SK-N-SH treated with all-trans-retinoic acid at 6 μM for 48 hours (cell line): ENCODE results near the gene ESYT3.
"Not testable (repeated sequence)": the region's sequence is repeated elsewhere in the genome, so short reads cannot be mapped to it uniquely, and the experiment has no call there.

Source experiments
- ATAC-seq: fragments of 200-7000 bp; cut with Tn5 transposase; 3 replicates; pipeline ENCODE4 v1.9.1; 2020; ENCODE audit warnings: mild to moderate bottlenecking, moderate library complexity
- ARNTL ChIP-seq: fragments of 450-650 bp; formaldehyde crosslinking; IDR thresholded peaks from 2 replicates; pipeline ENCODE4 v1.5.0; 2020; ENCODE audit warnings: low read depth, mild to moderate bottlenecking, moderate library complexity, borderline replicate concordance
- BACH2 ChIP-seq: fragments of 250-450 bp; sonication (Bioruptor Pico); IDR thresholded peaks from 2 replicates; pipeline ENCODE4 v1.9.0; 2021; ENCODE audit warnings: mild to moderate bottlenecking, borderline replicate concordance
- CSDC2 ChIP-seq: fragments of 250-450 bp; sonication (Bioruptor Pico); IDR thresholded peaks from 2 replicates; pipeline ENCODE4 v1.5.0; 2020; ENCODE audit warnings: mild to moderate bottlenecking, moderate library complexity
- ESRRG ChIP-seq: fragments of 250-450 bp; sonication (Bioruptor Pico); IDR thresholded peaks from 2 replicates; pipeline ENCODE4 v1.6.1; 2021; ENCODE audit warnings: mild to moderate bottlenecking
- PPARA ChIP-seq: fragments of 250-450 bp; sonication (Bioruptor Pico); IDR thresholded peaks from 2 replicates; pipeline ENCODE4 v1.5.0; 2020; ENCODE audit warnings: mild to moderate bottlenecking, borderline replicate concordance
- RARB ChIP-seq: fragments of 250-450 bp; sonication (Bioruptor Pico); IDR thresholded peaks from 2 replicates; pipeline ENCODE4 v1.8.0; 2021; ENCODE audit warnings: mild to moderate bottlenecking, moderate library complexity
- SNAI2 ChIP-seq: fragments of 250-450 bp; sonication (Bioruptor Pico); IDR thresholded peaks from 2 replicates; pipeline ENCODE4 v1.5.0; 2020; ENCODE audit warnings: mild to moderate bottlenecking, moderate library complexity
- TCF4 ChIP-seq: fragments of 250-450 bp; sonication (Bioruptor Pico); IDR thresholded peaks from 2 replicates; pipeline ENCODE4 v1.8.0; 2021; ENCODE audit warnings: mild to moderate bottlenecking, moderate library complexity, borderline replicate concordance
- TOX ChIP-seq: fragments of 250-450 bp; sonication (Bioruptor Pico); IDR thresholded peaks from 2 replicates; pipeline ENCODE4 v1.8.0; 2021; ENCODE audit warnings: mild to moderate bottlenecking, moderate library complexity, borderline replicate concordance
- ZC3H10 ChIP-seq: fragments of 250-450 bp; sonication (Bioruptor Pico); IDR thresholded peaks from 2 replicates; pipeline ENCODE4 v1.5.1; 2021; ENCODE audit warnings: mild to moderate bottlenecking, moderate library complexity
- ZFP3 ChIP-seq: fragments of 250-450 bp; sonication (Bioruptor Pico); IDR thresholded peaks from 2 replicates; pipeline ENCODE4 v1.5.0; 2020; ENCODE audit warnings: mild to moderate bottlenecking, moderate library complexity
- ZFP30 ChIP-seq: fragments of 450-650 bp; formaldehyde crosslinking; IDR thresholded peaks from 2 replicates; pipeline ENCODE4 v1.5.0; 2022; ENCODE audit warnings: mild to moderate bottlenecking, moderate library complexity
- ZNF70 ChIP-seq: fragments of 450-650 bp; formaldehyde crosslinking; IDR thresholded peaks from 2 replicates; pipeline ENCODE4 v1.5.0; 2020; ENCODE audit warnings: mild to moderate bottlenecking, moderate library complexity
- ZNF8 ChIP-seq: fragments of 450-650 bp; formaldehyde crosslinking; IDR thresholded peaks from 2 replicates; pipeline ENCODE4 v1.5.0; 2020; ENCODE audit warnings: mild to moderate bottlenecking, moderate library complexity
- TF ChIP-seq, protein P1 (sequence below): fragments of 250-450 bp; sonication (Bioruptor Pico); IDR thresholded peaks from 2 replicates; pipeline ENCODE4 v1.5.1; 2020; ENCODE audit warnings: low read depth, mild to moderate bottlenecking, moderate library complexity
- TF ChIP-seq, protein P2 (sequence below): fragments of 250-450 bp; sonication (Bioruptor Pico); IDR thresholded peaks from 2 replicates; pipeline ENCODE4 v1.5.0; 2020; ENCODE audit warnings: mild to moderate bottlenecking, moderate library complexity
- TF ChIP-seq, protein P3 (sequence below): fragments of 250-450 bp; sonication (Bioruptor Pico); IDR thresholded peaks from 2 replicates; pipeline ENCODE4 v1.8.0; 2020; ENCODE audit warnings: mild to moderate bottlenecking, moderate library complexity, borderline replicate concordance
- TF ChIP-seq, protein P4 (sequence below): fragments of 250-450 bp; sonication (Bioruptor Pico); IDR thresholded peaks from 2 replicates; pipeline ENCODE4 v1.5.1; 2021; ENCODE audit warnings: mild to moderate bottlenecking, moderate library complexity

The ESYT3 gene

DNA sequence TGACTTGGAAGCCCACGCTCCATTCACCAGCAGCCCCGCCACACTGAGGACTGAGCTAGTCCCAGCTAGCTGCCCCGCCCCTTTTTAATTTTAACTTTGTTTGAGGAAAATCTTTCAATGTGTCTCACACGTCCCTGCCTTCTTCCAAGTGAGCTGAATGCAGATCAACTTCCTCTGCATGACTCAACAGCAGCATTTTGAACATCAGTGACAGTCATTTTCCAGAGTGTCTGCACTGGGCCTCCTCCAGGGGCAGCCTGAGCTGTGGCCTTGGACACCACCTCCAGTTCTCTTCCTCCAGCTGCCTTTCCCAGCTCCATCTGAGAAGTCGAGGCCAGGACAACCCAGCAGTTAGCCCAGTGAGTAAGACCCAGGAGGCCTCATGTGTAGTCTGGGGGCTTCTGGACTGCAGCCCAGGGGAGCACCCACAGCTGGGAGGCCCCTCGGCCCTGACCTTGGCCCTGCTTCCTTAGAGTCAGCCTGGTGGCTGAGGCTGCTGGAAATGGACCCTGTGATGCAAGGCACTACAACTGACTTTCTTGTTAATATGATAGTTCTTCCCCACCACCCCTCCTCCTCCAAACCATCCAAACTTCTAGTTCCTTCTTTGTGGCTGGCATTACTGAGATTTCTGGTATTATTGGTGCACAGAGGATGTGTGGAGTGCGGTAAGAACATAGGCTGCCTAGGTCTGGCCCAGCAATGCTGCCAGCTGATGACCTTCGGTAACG lies 21.4 kb upstream of the ESYT3 start:
- no peak for ATAC-seq
- no peak for TF ChIP-seq ZNF8
- no peak for TF ChIP-seq ESRRG (CRISPR knock-in tag)
- no peak for TF ChIP-seq ZC3H10 (CRISPR knock-in tag)
- TF ChIP-seq CSDC2 (CRISPR knock-in tag) = no peak
- TF ChIP-seq TCF4 (CRISPR knock-in tag) = no peak
- TF ChIP-seq BACH2 (CRISPR knock-in tag) = no peak
- TF ChIP-seq, protein P1, sequence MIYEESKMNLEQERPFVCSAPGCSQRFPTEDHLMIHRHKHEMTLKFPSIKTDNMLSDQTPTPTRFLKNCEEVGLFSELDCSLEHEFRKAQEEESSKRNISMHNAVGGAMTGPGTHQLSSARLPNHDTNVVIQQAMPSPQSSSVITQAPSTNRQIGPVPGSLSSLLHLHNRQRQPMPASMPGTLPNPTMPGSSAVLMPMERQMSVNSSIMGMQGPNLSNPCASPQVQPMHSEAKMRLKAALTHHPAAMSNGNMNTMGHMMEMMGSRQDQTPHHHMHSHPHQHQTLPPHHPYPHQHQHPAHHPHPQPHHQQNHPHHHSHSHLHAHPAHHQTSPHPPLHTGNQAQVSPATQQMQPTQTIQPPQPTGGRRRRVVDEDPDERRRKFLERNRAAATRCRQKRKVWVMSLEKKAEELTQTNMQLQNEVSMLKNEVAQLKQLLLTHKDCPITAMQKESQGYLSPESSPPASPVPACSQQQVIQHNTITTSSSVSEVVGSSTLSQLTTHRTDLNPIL (CRISPR knock-in tag) = no peak
- TF ChIP-seq TOX (CRISPR knock-in tag) = no peak
- TF ChIP-seq, protein P2, sequence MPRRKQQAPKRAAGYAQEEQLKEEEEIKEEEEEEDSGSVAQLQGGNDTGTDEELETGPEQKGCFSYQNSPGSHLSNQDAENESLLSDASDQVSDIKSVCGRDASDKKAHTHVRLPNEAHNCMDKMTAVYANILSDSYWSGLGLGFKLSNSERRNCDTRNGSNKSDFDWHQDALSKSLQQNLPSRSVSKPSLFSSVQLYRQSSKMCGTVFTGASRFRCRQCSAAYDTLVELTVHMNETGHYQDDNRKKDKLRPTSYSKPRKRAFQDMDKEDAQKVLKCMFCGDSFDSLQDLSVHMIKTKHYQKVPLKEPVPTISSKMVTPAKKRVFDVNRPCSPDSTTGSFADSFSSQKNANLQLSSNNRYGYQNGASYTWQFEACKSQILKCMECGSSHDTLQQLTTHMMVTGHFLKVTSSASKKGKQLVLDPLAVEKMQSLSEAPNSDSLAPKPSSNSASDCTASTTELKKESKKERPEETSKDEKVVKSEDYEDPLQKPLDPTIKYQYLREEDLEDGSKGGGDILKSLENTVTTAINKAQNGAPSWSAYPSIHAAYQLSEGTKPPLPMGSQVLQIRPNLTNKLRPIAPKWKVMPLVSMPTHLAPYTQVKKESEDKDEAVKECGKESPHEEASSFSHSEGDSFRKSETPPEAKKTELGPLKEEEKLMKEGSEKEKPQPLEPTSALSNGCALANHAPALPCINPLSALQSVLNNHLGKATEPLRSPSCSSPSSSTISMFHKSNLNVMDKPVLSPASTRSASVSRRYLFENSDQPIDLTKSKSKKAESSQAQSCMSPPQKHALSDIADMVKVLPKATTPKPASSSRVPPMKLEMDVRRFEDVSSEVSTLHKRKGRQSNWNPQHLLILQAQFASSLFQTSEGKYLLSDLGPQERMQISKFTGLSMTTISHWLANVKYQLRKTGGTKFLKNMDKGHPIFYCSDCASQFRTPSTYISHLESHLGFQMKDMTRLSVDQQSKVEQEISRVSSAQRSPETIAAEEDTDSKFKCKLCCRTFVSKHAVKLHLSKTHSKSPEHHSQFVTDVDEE (CRISPR knock-in tag) = no peak
- TF ChIP-seq PPARA (CRISPR knock-in tag) = no peak
- no peak for TF ChIP-seq ZNF70

DNA sequence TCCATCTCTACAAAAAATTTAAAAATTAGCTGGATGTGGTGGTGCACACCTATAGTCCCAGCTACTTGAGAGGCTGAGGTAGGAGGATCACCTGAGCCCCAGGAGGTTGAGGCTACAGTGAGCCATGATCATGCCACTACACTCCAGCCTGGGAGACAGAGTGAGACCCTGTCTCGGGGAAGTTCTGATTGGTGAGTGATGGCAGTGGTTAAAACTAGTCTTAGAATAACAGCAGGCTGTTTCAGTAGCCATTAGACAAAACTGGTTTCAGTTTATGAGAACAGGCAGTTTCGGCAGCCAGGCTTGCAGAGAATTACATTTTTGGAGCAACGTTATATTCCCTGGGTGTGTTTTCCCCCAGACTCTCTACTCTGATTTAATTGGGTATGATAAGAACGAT lies 18.2 kb upstream of the ESYT3 start:
- ATAC-seq = not testable (repeated sequence)

DNA sequence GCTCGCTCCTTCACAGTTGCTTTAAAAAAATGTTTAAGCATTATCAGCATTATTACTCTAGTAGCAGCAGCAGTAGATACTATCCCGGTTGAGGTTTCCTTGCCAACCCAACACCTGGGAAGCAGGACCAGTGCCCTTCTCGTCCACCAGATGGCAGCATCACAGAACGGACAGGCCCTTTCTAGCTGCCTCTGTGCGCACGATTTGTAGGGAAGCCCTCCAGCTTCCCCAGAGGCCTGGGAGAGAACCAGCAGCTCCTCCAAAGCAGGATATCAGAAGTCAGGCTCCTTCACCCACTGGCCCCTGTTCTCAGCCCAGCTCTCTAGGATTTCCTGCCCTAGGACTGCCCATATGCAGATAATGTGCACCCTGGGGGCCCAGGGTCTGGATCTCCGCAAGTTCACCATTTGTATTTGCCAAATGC lies 16.8 kb upstream of the ESYT3 start:
- no peak for TF ChIP-seq TCF4 (CRISPR knock-in tag)
- TF ChIP-seq ARNTL (CRISPR knock-in tag) = no peak
- TF ChIP-seq ZFP3 (CRISPR knock-in tag) = no peak
- TF ChIP-seq, protein P3, sequence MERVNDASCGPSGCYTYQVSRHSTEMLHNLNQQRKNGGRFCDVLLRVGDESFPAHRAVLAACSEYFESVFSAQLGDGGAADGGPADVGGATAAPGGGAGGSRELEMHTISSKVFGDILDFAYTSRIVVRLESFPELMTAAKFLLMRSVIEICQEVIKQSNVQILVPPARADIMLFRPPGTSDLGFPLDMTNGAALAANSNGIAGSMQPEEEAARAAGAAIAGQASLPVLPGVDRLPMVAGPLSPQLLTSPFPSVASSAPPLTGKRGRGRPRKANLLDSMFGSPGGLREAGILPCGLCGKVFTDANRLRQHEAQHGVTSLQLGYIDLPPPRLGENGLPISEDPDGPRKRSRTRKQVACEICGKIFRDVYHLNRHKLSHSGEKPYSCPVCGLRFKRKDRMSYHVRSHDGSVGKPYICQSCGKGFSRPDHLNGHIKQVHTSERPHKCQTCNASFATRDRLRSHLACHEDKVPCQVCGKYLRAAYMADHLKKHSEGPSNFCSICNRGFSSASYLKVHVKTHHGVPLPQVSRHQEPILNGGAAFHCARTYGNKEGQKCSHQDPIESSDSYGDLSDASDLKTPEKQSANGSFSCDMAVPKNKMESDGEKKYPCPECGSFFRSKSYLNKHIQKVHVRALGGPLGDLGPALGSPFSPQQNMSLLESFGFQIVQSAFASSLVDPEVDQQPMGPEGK (CRISPR knock-in tag) = no peak
- TF ChIP-seq ESRRG (CRISPR knock-in tag) = no peak
- TF ChIP-seq ZNF70 = no peak
- no peak for TF ChIP-seq SNAI2 (CRISPR knock-in tag)
- no peak for TF ChIP-seq ZFP30 (CRISPR knock-in tag)
- TF ChIP-seq CSDC2 (CRISPR knock-in tag) = no peak
- TF ChIP-seq, protein P1 (CRISPR knock-in tag) = no peak
- TF ChIP-seq, protein P2 (CRISPR knock-in tag) = no peak
- TF ChIP-seq RARB (CRISPR knock-in tag) = no peak
- no peak for TF ChIP-seq BACH2 (CRISPR knock-in tag)
- TF ChIP-seq, protein P4, sequence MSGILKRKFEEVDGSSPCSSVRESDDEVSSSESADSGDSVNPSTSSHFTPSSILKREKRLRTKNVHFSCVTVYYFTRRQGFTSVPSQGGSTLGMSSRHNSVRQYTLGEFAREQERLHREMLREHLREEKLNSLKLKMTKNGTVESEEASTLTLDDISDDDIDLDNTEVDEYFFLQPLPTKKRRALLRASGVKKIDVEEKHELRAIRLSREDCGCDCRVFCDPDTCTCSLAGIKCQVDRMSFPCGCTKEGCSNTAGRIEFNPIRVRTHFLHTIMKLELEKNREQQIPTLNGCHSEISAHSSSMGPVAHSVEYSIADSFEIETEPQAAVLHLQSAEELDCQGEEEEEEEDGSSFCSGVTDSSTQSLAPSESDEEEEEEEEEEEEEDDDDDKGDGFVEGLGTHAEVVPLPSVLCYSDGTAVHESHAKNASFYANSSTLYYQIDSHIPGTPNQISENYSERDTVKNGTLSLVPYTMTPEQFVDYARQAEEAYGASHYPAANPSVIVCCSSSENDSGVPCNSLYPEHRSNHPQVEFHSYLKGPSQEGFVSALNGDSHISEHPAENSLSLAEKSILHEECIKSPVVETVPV (CRISPR knock-in tag) = no peak
- peak; percentile 99 for ATAC-seq
